HG03354 (cell line): ENCODE results near the gene SOCS4.
"Not testable (repeated sequence)": the region's sequence is repeated elsewhere in the genome, so short reads cannot be mapped to it uniquely, and the experiment has no call there.

ENCODE experiments used
- ATAC-seq: cut with Tn5 transposase; IDR thresholded peaks from one replicate; pipeline ENCODE4 v1.9.1; 2021; ENCODE audit warnings: mild to moderate bottlenecking; ENCODE audit not compliant: unreplicated experiment, poor library complexity, severe bottlenecking

SOCS4 gene

GRCh38 chr14:55026793-55027561 lies at the start of gene SOCS4, which contains the start of gene WDHD1:
Gene SOCS4, plus strand, starts transcription at chr14:55027236. Its CDS starts 15,806 bp downstream, at chr14:55043042.
Gene WDHD1, minus strand, starts transcription at chr14:55027099. Its CDS starts 312 bp downstream, at chr14:55026787.
- peak; percentile 95 for ATAC-seq

- no peak for ATAC-seq
Observed at GRCh38 chr14:54979039-54979438, 48.0 kb upstream of the SOCS4 start.

DNA sequence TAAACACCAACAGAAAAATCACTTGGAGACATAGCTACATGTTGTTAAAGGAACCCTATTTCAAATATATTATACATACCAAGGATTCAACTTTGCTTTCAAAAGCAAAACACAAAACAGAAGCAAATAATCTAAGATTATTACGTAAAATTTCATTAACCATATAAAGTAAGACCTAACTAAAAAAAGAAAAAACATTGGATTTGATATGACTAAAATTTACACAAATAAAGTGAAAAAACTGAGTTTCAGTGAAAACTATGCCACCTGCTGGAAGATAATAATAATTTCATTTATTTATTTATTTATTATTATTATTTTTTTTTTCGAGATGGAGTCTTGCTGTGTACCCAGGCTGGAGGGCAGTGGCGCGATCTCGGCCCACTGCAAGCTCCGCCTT lies 45.3 kb upstream of the SOCS4 start:
- no peak for ATAC-seq

- ATAC-seq: no peak
Observed at GRCh38 chr14:54985156-54985555, 41.9 kb upstream of the SOCS4 start.

- no peak for ATAC-seq
Observed at GRCh38 chr14:55000381-55000780, 26.7 kb upstream of the SOCS4 start.

DNA sequence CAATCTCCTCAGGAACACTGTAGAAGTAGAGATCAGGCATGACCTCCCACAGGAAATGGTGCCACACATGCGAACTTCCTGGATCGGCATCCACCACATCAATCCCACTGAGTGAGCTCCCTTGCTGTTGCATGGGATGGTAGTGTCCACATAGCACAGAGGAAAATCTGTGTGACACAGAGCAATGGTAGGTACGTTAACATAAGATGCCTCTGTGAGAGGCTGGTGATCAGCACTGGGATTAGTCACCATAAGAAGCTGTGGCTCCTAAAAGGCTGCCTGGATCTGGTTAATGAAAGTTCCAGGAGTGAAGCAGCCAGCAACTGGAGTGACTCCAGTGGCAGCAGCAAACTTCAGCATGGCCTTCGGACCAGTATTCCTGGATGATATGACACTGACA lies 22.0 kb upstream of the SOCS4 start:
- ATAC-seq: no peak

DNA sequence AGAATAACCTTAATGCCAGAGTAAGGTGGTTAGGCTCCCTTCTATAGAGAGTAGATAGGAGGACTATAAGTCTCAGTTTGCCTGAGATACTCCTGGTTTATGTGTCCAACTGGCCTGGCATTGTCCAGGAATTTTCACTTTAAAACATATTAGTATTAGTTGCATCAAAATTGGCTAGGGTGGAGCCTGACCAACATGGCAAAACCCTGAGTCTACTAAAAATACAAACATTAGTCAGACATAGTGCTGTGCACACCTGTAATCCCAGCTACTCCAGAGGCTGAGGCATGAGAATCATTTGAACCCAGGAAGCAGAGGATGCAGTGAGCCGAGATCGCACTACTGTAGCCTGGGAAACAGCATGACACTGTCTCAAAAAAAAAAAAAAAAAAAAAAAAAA lies 12.0 kb upstream of the SOCS4 start:
- ATAC-seq: no peak

DNA sequence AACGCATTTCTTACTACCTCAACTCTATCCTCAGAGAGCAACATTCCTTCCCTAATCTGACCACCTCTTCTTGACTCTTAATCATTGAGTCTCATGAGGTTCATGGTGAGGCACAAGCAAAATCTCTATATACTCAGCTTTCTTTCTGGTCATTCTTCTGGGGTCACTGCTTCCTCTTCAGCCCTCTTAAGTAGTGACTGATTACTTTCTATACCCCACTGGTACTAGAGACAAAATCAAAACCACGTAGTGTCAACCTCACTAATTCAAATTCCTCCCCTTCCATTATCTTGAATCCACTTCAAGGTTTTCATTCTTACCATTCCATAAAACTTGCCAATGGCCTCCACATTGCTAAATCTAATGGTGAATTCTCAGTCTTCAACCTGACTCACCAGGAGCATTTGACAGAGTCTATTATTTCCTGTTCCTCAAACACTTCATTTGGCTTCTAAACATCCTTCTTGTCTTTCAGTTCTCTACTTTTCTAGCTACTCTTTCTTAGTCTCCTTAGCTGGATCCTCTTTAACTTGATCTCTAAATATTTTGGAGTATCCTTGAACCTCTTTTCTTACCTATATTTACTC lies 7.0 kb upstream of the SOCS4 start:
- ATAC-seq: peak; percentile 64

DNA sequence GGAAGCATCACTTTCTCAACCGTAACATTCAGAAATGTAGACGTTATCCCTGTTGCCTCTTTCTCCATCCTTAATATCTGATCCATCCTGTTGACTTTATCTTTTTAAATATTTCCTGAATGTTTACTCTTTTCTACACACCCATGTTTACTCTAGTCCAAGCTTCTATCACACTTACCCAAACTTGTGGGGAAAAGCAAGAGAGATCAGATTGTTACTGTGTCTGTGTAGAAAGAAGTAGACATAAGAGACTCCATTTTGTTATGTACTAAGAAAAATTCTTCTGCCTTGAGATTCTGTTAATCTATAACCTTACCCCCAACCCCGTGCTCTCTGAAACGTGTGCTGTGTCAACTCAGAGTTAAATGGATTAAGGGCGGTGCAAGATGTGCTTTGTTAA lies 2.7 kb upstream of the SOCS4 start:
- ATAC-seq: not testable (repeated sequence)

GRCh38 chr14:55025948-55026347 lies 1.1 kb upstream of the SOCS4 start:
- no peak for ATAC-seq

- no peak for ATAC-seq
Observed at GRCh38 chr14:55026441-55026792, 619 bp upstream of the SOCS4 start.

DNA sequence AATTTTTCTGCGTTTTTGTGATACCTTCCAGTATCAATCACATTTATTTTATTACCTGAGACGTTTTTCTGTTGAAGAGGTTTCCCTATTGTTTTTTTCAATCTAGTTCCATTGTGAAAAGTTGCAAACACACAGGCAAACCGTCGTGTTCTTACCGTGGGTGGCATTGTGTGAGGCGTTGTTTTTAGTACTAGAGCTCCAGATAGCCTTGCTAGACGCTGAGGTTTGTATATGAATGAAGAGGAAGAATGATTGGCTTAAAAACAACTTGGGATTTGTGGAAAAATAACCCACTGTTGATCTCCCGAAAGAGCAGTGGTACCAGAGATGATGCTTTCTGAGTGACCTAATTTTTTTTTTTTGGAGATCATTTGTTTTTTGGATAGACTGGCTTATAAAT lies 1.0 kb downstream of the SOCS4 start:
- ATAC-seq: no peak

- ATAC-seq: no peak
Observed at GRCh38 chr14:55028476-55028875, 1.4 kb downstream of the SOCS4 start.

GRCh38 chr14:55031190-55031589 lies 4.2 kb downstream of the SOCS4 start:
- ATAC-seq: no peak

DNA sequence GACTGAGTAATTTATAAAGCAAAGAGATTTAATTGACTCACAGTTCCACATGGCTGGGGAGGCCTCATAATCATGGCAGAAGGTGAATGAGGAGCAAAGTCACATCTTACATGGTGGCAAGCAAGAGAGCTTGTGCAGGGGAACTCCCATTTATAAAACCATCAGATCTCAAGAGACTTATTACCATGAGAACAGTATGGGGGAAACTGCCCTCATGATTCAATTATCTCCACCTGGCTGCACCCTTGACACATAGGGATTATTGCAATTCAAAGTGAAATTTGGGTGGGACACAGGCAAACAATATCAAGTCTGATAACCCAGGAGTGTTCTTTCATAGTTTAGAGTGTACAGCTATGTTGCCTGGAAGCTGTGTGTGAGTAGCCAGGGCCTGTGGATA lies 11.0 kb downstream of the SOCS4 start:
- ATAC-seq: not testable (repeated sequence)

- no peak for ATAC-seq
Observed at GRCh38 chr14:55038708-55039107, 11.7 kb downstream of the SOCS4 start.

DNA sequence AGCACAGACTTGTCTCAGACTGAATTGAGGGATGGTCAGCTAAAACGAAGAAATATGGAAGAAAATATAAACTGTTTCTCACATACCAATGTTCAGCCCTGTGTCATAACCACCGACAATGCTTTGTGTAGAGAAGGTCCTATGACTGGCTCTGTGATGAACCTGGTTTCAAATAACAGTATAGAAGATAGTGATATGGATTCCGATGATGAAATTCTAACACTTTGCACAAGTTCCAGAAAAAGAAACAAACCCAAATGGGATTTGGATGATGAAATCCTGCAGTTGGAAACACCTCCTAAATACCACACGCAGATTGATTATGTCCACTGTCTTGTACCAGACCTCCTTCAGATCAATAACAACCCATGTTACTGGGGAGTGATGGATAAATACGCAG lies 16.5 kb downstream of the SOCS4 start:
- no peak for ATAC-seq

GRCh38 chr14:55045087-55045486 lies 18.1 kb downstream of the SOCS4 start:
- no peak for ATAC-seq

- ATAC-seq: no peak
Observed at GRCh38 chr14:55047301-55048053, 20.4 kb downstream of the SOCS4 start.

- ATAC-seq: no peak
Observed at GRCh38 chr14:55048900-55049436, 21.9 kb downstream of the SOCS4 start.

GRCh38 chr14:55051165-55051422 lies 24.1 kb downstream of the SOCS4 start:
- ATAC-seq: peak; percentile 36
